Activated T-helper 17 cell treated with anti-CD3 and anti-CD28 coated beads, Interleukin-2, amount 50 U/mL, for 72 hours (primary cell): ENCODE results near the gene FAM151B. TPM values are rescaled to one million over a fixed set of nuclear protein-coding genes. Genes with fewer than 3 reads are reported as not detected.

Experiments
- ATAC-seq: fragments of 150-1000 bp; cut with Tn5 transposase; replicated peaks from 2 replicates; pipeline ENCODE4 v1.10.0; 2021; ENCODE audit warnings: mild to moderate bottlenecking, moderate library complexity
- H3K27ac Mint-ChIP-seq: one replicate; pipeline ENCODE4 v1.8.0; 2022; ENCODE audit warnings: mixed read lengths
- H3K27me3 Mint-ChIP-seq: one replicate; pipeline ENCODE4 v1.8.0; 2022; ENCODE audit warnings: mixed read lengths
- H3K36me3 Mint-ChIP-seq: one replicate; pipeline ENCODE4 v1.8.0; 2022; ENCODE audit warnings: low read depth, mild to moderate bottlenecking, mixed read lengths
- H3K4me1 Mint-ChIP-seq: one replicate; pipeline ENCODE4 v1.8.0; 2022; ENCODE audit warnings: mixed read lengths
- H3K4me3 Mint-ChIP-seq: one replicate; pipeline ENCODE4 v1.8.0; 2022; ENCODE audit warnings: mild to moderate bottlenecking, mixed read lengths
- H3K9me3 Mint-ChIP-seq: one replicate; pipeline ENCODE4 v1.8.0; 2022; ENCODE audit warnings: mixed read lengths
- total RNA-seq, 2 donors: library from RNA; stranded (reverse); gene quantifications; one replicate each; pipeline ENCODE4 v1.2.3, GENCODE V29; 2022

The FAM151B gene
- total RNA-seq, 2 donors from 2014 or later, result 0.13 to 0.42 TPM

DNA sequence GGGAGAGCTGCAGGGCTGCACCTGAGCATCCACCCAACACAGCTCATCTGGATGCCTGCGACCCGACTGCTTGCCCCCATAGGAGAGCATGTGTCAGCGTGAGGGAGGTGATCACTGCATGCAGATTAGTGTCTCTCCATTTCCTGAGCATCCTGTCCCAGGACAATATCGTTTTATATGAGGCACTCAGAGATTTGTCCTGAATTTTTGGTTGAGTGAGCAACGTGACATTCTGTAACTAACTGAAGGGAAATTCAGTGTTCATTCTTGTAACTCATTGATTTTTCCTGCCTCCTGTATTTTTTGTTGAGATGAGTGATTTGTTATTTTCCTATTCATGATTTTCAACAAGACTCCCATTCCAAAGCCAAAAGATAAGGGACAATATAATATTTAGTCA lies 102.9 kb downstream of the FAM151B start:
- ATAC-seq, result no peak
- Mint-ChIP-seq H3K9me3 (no peaks in the 10 kb centered on the region), H3K27me3 (no peaks in the 10 kb centered on the region), H3K36me3 (no peaks in the 10 kb centered on the region), H3K27ac (no peak overlapping the region), H3K4me3 (no peak overlapping the region), H3K4me1 (no peaks in the 10 kb centered on the region)

DNA sequence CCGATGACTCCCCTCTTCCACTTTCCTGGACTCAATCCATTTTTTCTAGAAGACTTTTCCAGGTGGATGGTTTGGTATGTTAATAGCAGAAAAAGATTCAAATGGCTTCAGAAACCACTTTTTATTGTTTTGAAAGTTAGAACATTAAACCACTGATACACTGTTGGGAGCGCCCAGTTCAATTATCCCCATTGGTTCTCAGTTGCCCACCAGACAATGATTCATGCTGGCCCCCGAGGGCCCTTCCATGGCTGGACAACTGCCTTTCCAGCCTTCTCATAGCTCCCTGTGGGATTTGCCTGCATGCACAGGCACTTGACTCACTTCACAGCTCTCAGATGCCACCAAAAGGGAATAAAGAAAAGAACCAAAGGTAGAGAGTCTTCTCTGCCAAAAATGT lies 103.5 kb downstream of the FAM151B start:
- H3K4me3 Mint-ChIP-seq, result no peak overlapping the region
- H3K27ac Mint-ChIP-seq, result no peak overlapping the region
- no peaks in the 10 kb centered on the region for H3K27me3 Mint-ChIP-seq
- no peaks in the 10 kb centered on the region for H3K36me3 Mint-ChIP-seq
- ATAC-seq, result no peak
- H3K9me3 Mint-ChIP-seq, result no peaks in the 10 kb centered on the region
- H3K4me1 Mint-ChIP-seq, result no peaks in the 10 kb centered on the region

DNA sequence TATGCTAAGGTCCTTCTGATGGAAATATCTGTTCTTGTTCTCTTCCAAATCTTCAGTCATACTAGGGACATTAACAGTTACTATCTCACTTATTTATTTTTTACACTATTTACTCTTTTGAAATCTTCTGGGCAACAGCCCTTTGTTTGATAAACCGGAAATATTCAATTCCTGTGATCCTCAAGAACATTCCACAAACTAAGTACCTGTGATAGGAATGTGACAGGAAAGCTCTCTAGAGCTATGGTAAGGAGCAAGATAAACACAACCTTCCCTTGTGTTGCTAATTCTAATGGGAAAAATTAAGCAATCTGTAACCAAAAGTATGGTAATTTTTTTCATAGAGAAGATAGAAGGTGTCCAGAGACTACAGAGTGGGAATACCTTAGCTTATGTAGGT lies 104.2 kb downstream of the FAM151B start:
- ATAC-seq, result no peak
- H3K27ac Mint-ChIP-seq, result no peak overlapping the region

More for the DNA sequence above, 104.2 kb downstream of the FAM151B start:
- H3K4me3 Mint-ChIP-seq, result no peak overlapping the region
- H3K9me3 Mint-ChIP-seq, result no peaks in the 10 kb centered on the region
- H3K36me3 Mint-ChIP-seq, result no peaks in the 10 kb centered on the region
- H3K27me3 Mint-ChIP-seq, result no peaks in the 10 kb centered on the region
- H3K4me1 Mint-ChIP-seq, result no peaks in the 10 kb centered on the region

Other genes with a start within 250 kb of the FAM151B start
- gene SERINC5, start 232.1 kb upstream of the FAM151B start, total RNA-seq, result 10 to 100 TPM; 50.7 to 76.7 TPM
- not detected for gene SPZ1, start 168.1 kb upstream of the FAM151B start, total RNA-seq
- 10 to 100 TPM; 15.5 to 16.6 TPM for gene ZFYVE16, start 80.0 kb upstream of the FAM151B start, total RNA-seq
- not detected for gene ANKRD34B, start 82.2 kb downstream of the FAM151B start, total RNA-seq
- gene MSH3, start 166.6 kb downstream of the FAM151B start, total RNA-seq, result 10 to 100 TPM; 23.6 to 24.9 TPM
- 10 to 100 TPM; 71.9 to 80.2 TPM for gene DHFR, start 166.9 kb downstream of the FAM151B start, total RNA-seq